ENCODE results near the gene PCDH1.

DNA sequence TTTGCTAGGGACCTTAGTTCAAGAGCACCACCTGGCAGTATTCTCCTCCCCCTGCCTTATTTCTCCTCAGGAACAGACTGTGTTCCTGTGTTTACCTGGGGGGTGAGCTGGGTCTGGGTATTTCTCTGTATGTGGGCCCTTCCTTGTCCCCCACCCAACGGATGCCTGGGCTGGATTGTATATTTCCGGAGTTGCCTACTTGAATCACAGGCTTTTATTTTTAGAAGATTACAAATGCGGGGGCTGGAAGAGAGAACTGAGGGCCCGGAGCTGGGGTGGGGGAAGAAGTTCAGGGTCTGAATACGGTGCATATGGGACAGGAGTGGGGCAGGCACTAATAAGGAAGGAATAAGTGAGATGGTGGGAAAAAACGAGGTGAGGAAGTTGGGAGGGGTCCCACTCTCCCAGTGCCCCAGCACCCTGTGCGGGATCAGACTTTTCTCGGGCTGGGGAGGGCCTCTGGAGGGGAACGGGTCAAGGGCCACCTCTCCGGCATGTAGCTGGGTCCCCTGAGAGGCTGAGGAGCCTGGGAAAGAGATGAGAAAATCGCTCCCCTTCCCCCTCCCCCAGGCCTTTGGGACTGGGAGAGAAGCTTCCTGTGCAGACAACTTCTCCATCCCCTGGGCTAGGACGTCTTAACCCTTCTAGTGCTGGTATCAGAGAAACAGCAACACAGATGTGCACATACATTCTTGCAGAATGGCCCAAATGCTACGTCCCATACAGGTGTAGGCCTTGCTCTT, 42.1 kb downstream of the PCDH1 start:
- TF ChIP-seq CTCF (IDR thresholded peaks at IDR 0.05; ENCODE audit: insufficient read depth, low read length, poor library complexity, severe bottlenecking) = no peak
- TF ChIP-seq EZH2phosphoT487 (conservative IDR thresholded peaks at IDR 0.05; ENCODE audit: low read length) = no peak
